Ascending aorta (tissue), 2 donors: ENCODE measurements around the gene VPS37C. TPM values are rescaled to one million over a fixed set of nuclear protein-coding genes. Genes with fewer than 3 reads are reported as not detected.

Experiments used
- DNase-seq, 2 donors: peaks; one replicate each; pipeline ENCODE4 v3.0.0-alpha.2; 2019; ENCODE audit warnings: low spot score in 2 of 2
- H3K27ac ChIP-seq, 2 donors: fragments of 200-600 bp; sonication (generic); one replicate each; pipeline ENCODE4 v1.5.1; 2016 to 2017; ENCODE audit warnings: mild to moderate bottlenecking in 1 of 2
- H3K27me3 ChIP-seq: fragments of 200-600 bp; sonication (generic); one replicate; pipeline ENCODE4 v1.5.1; 2017
- H3K36me3 ChIP-seq, 2 donors: fragments of 200-600 bp; sonication (generic); one replicate each; pipeline ENCODE4 v1.5.1; 2016
- H3K4me1 ChIP-seq, 2 donors: fragments of 200-600 bp; sonication (generic); one replicate each; pipeline ENCODE4 v1.5.1; 2016 to 2017; ENCODE audit warnings: mild to moderate bottlenecking in 1 of 2
- H3K4me3 ChIP-seq, 2 donors: fragments of 200-600 bp; sonication (generic); one replicate each; pipeline ENCODE4 v1.5.1; 2016 to 2017; ENCODE audit warnings: mild to moderate bottlenecking in 1 of 2
- H3K9me3 ChIP-seq, 2 donors: fragments of 200-600 bp; sonication (generic); one replicate each; pipeline ENCODE4 v1.5.1; 2016
- CTCF ChIP-seq, 3 experiments: fragments of 200-600 bp in 2 of 3; fragments of 450-650 bp in 1 of 3; sonication (generic) in 2 of 3; IDR thresholded peaks; one replicate each; pipeline ENCODE4 v1.5.1; 2016 to 2019; ENCODE audit warnings: antibody characterized with exemption in 3 of 3, mild to moderate bottlenecking in 1 of 3, moderate library complexity in 1 of 3
- intact Hi-C: fragments of 100-400 bp; cut with DNase I; formaldehyde crosslinking; loops from one replicate; pipeline ENCODE4 v1.15.1; 2023
- total RNA-seq: library from RNA; depleted of rRNA; stranded (reverse); fragments of >200 nt; gene quantifications from one replicate; pipeline ENCODE4 v1.1.0, GENCODE V29; 2016

The VPS37C gene
- total RNA-seq, 1 donor from 2014 or later = 25.8 TPM

- no peak for TF ChIP-seq CTCF (IDR thresholded peaks at IDR 0.05)
- intact Hi-C loops = no loop called here
- H3K9me3 ChIP-seq = no peaks in the 10 kb centered on the region
- DNase-seq = no peak
- no peaks in the 10 kb centered on the region for H3K27me3 ChIP-seq
- H3K27ac ChIP-seq = no peak overlapping the region
- H3K4me1 ChIP-seq = peaks cover 2 to 4% of the 10 kb centered on the region in 2 donors
- H3K36me3 ChIP-seq = no peaks in the 10 kb centered on the region
- no peak overlapping the region for H3K4me3 ChIP-seq
Observed at GRCh38 chr11:61123775-61124571, 37.3 kb downstream of the VPS37C start.

- no peak for DNase-seq
- intact Hi-C loops = no loop called here
- Histone ChIP-seq H3K27me3 (no peaks in the 10 kb centered on the region), H3K4me3 (no peak overlapping the region), H3K4me1 (peaks cover 2 to 4% of the 10 kb centered on the region in 2 donors), H3K27ac (no peak overlapping the region), H3K9me3 (no peaks in the 10 kb centered on the region), H3K36me3 (no peaks in the 10 kb centered on the region)
- no peak for TF ChIP-seq CTCF (IDR thresholded peaks at IDR 0.05)
Observed at GRCh38 chr11:61122761-61123160, 38.5 kb downstream of the VPS37C start.

GRCh38 chr11:61121917-61122316 is 39.3 kb downstream of the VPS37C start:
- intact Hi-C loops = no loop called here
- no peak for TF ChIP-seq CTCF (IDR thresholded peaks at IDR 0.05)

GRCh38 chr11:61121192-61121831 is 39.9 kb downstream of the VPS37C start:
- intact Hi-C loops = no loop called here

More at GRCh38 chr11:61121917-61122316, 39.3 kb downstream of the VPS37C start:
- Histone ChIP-seq H3K27me3 (no peaks in the 10 kb centered on the region), H3K9me3 (no peaks in the 10 kb centered on the region), H3K36me3 (no peaks in the 10 kb centered on the region), H3K27ac (no peak overlapping the region), H3K4me3 (no peak overlapping the region), H3K4me1 (peaks cover 2 to 4% of the 10 kb centered on the region in 2 donors)
- DNase-seq = no peak

GRCh38 chr11:61120706-61121191 is 40.5 kb downstream of the VPS37C start:
- Histone ChIP-seq H3K4me3 (no peak overlapping the region), H3K27me3 (no peaks in the 10 kb centered on the region), H3K27ac (no peak overlapping the region), H3K9me3 (no peaks in the 10 kb centered on the region), H3K36me3 (no peaks in the 10 kb centered on the region), H3K4me1 (no peaks in the 10 kb centered on the region)
- TF ChIP-seq CTCF (IDR thresholded peaks at IDR 0.05) = no peak
- DNase-seq = no peak
- intact Hi-C loops = no loop called here

More at GRCh38 chr11:61121192-61121831, 39.9 kb downstream of the VPS37C start:
- no peak overlapping the region for H3K27ac ChIP-seq
- no peak overlapping the region for H3K4me3 ChIP-seq
- no peaks in the 10 kb centered on the region for H3K27me3 ChIP-seq
- H3K4me1 ChIP-seq = peaks cover 2% of the 10 kb centered on the region in 2 donors
- no peaks in the 10 kb centered on the region for H3K36me3 ChIP-seq
- no peaks in the 10 kb centered on the region for H3K9me3 ChIP-seq
- no peak for TF ChIP-seq CTCF (IDR thresholded peaks at IDR 0.05)
- no peak for DNase-seq
